ENCODE measurements around the gene SNRPN.
A peak's percentile ranks its signal among the peaks of the same experiment; 100 is the strongest.
"Not testable (repeated sequence)": the region's sequence is repeated elsewhere in the genome, so short reads cannot be mapped to it uniquely, and the experiment has no call there.

Gene SNRPN

DNA sequence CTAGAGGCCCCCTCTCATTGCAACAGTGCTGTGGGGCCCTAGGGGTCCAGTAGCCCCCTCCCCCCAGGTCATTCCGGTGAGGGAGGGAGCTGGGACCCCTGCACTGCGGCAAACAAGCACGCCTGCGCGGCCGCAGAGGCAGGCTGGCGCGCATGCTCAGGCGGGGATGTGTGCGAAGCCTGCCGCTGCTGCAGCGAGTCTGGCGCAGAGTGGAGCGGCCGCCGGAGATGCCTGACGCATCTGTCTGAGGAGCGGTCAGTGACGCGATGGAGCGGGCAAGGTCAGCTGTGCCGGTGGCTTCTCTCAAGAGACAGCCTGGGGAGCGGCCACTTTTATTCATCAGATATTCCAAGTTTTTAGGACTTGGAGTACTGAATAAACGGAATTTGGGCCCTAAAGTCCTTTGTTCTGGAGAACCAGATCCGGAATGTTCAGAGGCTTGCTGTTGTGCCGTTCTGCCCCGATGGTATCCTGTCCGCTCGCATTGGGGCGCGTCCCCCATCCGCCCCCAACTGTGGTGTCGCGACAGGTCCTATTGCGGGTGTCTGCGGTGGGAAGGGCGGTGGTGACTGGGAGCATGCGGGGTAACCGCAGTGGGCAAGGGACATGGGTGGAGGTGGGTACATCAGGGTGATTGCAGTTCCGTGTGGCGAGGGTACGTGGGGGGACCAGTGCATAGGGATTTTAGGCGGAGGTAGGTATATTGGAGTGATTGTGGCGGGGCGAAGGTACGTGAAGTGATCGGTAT is at the start of gene SNRPN, which contains the start of gene SNURF:
SNRPN (plus strand) TSS at position 205 of the 748 bp plus-strand sequence. CDS start 19,467 bp downstream, outside the sequence.
SNURF (plus strand) TSS at position 205 of the 748 bp plus-strand sequence; CDS start at position 267, 62 bp downstream.
- DNase-seq (ENCODE audit: extremely low read depth, low read depth) = peak; percentile 15
- peak within 1 kb of the TSS; percentile 80 for H3K4me3 ChIP-seq (replicated peaks; ENCODE audit: low read depth, low read length)
- TF ChIP-seq, protein P1, sequence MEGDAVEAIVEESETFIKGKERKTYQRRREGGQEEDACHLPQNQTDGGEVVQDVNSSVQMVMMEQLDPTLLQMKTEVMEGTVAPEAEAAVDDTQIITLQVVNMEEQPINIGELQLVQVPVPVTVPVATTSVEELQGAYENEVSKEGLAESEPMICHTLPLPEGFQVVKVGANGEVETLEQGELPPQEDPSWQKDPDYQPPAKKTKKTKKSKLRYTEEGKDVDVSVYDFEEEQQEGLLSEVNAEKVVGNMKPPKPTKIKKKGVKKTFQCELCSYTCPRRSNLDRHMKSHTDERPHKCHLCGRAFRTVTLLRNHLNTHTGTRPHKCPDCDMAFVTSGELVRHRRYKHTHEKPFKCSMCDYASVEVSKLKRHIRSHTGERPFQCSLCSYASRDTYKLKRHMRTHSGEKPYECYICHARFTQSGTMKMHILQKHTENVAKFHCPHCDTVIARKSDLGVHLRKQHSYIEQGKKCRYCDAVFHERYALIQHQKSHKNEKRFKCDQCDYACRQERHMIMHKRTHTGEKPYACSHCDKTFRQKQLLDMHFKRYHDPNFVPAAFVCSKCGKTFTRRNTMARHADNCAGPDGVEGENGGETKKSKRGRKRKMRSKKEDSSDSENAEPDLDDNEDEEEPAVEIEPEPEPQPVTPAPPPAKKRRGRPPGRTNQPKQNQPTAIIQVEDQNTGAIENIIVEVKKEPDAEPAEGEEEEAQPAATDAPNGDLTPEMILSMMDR (IDR thresholded peaks at IDR 0.05; ENCODE audit: low read depth, low read length, missing control alignments) = no peak

DNA sequence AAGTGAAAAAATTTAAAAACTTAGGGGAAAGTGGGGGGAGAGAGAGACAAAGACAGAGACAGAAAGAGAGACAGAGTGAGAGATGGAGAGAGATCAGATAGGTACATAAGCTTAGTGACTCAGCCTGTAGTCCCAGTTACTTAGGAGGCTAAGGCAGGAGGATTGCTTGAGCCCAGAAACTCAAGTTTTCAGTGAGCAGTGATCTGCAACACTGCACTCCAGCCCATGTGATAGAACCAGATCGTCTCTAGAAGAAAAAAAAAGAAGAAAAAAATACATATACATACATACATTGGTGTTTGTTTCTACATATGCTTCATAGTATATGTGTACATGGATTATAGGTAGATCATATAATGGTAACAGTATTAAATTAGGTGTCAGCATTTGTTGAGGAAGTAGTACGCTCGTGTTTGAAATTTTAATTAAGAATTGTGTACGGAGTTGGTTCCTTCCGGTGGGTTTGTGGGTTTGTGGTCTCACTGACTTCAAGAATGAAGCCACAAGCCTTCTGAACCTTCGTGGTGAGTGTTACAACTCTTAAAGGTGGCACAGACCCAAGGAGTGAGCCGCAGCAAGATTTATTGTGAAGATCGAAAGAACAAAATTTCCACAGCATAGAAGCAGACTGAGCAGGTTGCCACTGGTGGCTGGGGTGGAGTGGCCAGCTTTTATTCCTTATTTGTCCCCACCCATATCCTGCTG is 38.3 kb upstream of the SNRPN start:
- no peak for DNase-seq (ENCODE audit: extremely low read depth, low read depth)

GRCh38 chr15:24917431-24917830 is 37.4 kb upstream of the SNRPN start:
- no peak for DNase-seq (ENCODE audit: extremely low read depth, low read depth)
- TF ChIP-seq, protein P1 (IDR thresholded peaks at IDR 0.05; ENCODE audit: low read depth, low read length, missing control alignments) = no peak
- no peak overlapping the region for H3K4me3 ChIP-seq (replicated peaks; ENCODE audit: low read depth, low read length)

More for the DNA sequence above, 38.3 kb upstream of the SNRPN start:
- H3K4me3 ChIP-seq (replicated peaks; ENCODE audit: low read depth, low read length) = no peak overlapping the region
- TF ChIP-seq, protein P1 (IDR thresholded peaks at IDR 0.05; ENCODE audit: low read depth, low read length, missing control alignments) = no peak

DNA sequence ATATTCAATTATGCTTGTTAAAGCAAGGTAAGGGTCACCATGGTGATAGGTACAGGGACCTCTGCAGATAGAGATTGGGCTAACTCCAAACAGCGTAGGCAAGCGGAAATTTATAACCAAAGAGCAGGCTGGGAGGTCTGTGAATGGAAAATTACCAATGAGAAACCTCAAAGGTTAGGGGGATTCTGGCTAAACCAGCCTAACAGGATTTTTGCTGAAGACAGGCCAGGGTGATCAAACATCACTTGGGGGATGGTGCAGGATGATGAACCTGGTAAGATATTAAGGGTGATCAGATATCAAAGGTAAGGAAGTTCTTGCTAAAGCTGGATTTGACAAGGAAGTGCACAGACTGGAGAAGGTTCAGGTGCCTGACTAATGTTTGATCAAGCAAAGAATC is 35.3 kb upstream of the SNRPN start:
- TF ChIP-seq, protein P1 (IDR thresholded peaks at IDR 0.05; ENCODE audit: low read depth, low read length, missing control alignments) = no peak
- no peak overlapping the region for H3K4me3 ChIP-seq (replicated peaks; ENCODE audit: low read depth, low read length)
- DNase-seq (ENCODE audit: extremely low read depth, low read depth) = no peak

- not testable (repeated sequence) for H3K4me3 ChIP-seq (replicated peaks; ENCODE audit: low read depth, low read length); DNase-seq (ENCODE audit: extremely low read depth, low read depth)
These were observed 32.0 kb upstream of the SNRPN start for GRCh38 chr15:24922781-24923180.

GRCh38 chr15:24924153-24924552 is 30.6 kb upstream of the SNRPN start:
- TF ChIP-seq, protein P1 (IDR thresholded peaks at IDR 0.05; ENCODE audit: low read depth, low read length, missing control alignments) = no peak
- no peak for DNase-seq (ENCODE audit: extremely low read depth, low read depth)
- H3K4me3 ChIP-seq (replicated peaks; ENCODE audit: low read depth, low read length) = no peak overlapping the region

- no peak overlapping the region for H3K4me3 ChIP-seq (replicated peaks; ENCODE audit: low read depth, low read length)
- no peak for DNase-seq (ENCODE audit: extremely low read depth, low read depth)
- TF ChIP-seq, protein P1 (IDR thresholded peaks at IDR 0.05; ENCODE audit: low read depth, low read length, missing control alignments) = no peak
These were observed 30.2 kb upstream of the SNRPN start for GRCh38 chr15:24924621-24925020.

GRCh38 chr15:24931874-24932732 is 22.7 kb upstream of the SNRPN start:
- not testable (repeated sequence) for H3K4me3 ChIP-seq (replicated peaks; ENCODE audit: low read depth, low read length); DNase-seq (ENCODE audit: extremely low read depth, low read depth)

All from HFF-Myc (cell line).